Heart left ventricle (tissue), 16 donors: ENCODE measurements around the gene D2HGDH. TPM values are rescaled to one million over a fixed set of nuclear protein-coding genes. Genes with fewer than 3 reads are reported as not detected.

Source experiments
- ATAC-seq, 4 donors: fragments of 200-7000 bp; cut with Tn5 transposase; one replicate each; pipeline ENCODE4 v1.9.1; 2020 to 2022; ENCODE audit warnings: moderate library complexity in 4 of 4, mild to moderate bottlenecking in 3 of 4, moderate number of reproducible peaks in 1 of 4
- DNase-seq, 5 donors: peaks; one replicate each; pipeline ENCODE4 v3.0.0-alpha.2; 2020
- H3K27ac ChIP-seq, 12 donors: fragments of 200-600 bp; sonication (generic) in 4 of 12; one replicate each; pipeline versions ENCODE4 v1.5.0 to v1.8.0; 2016 to 2022; ENCODE audit warnings: mild to moderate bottlenecking in 2 of 12
- H3K27me3 ChIP-seq, 9 donors: fragments of 200-600 bp; sonication (generic) in 2 of 9; one replicate each; pipeline versions ENCODE4 v1.5.1 to v1.8.0; 2016 to 2022; ENCODE audit warnings: mild to moderate bottlenecking in 3 of 9
- H3K36me3 ChIP-seq, 9 donors: fragments of 200-600 bp; sonication (generic) in 2 of 9; one replicate each; pipeline versions ENCODE4 v1.5.0 to v1.8.0; 2018 to 2022; ENCODE audit warnings: mild to moderate bottlenecking in 2 of 9
- H3K4me1 ChIP-seq, 12 donors: fragments of 200-600 bp; sonication (generic) in 4 of 12; one replicate each; pipeline versions ENCODE4 v1.5.0 to v1.8.0; 2016 to 2022; ENCODE audit warnings: mild to moderate bottlenecking in 3 of 12
- H3K4me3 ChIP-seq, 12 donors: fragments of 200-600 bp; sonication (generic) in 4 of 12; one replicate each; pipeline versions ENCODE4 v1.5.0 to v1.8.0; 2017 to 2022; ENCODE audit warnings: mild to moderate bottlenecking in 9 of 12, moderate library complexity in 4 of 12
- H3K9me3 ChIP-seq, 12 donors: fragments of 200-600 bp; sonication (generic) in 4 of 12; one replicate each; pipeline versions ENCODE4 v1.5.0 to v1.8.0; 2016 to 2022; ENCODE audit warnings: mild to moderate bottlenecking in 1 of 12
- CTCF ChIP-seq, 12 donors: fragments of 200-600 bp; sonication (generic) in 4 of 12; IDR thresholded peaks; one replicate each; pipeline versions ENCODE4 v1.5.0 to v1.8.0; 2018 to 2022; ENCODE audit warnings: antibody characterized with exemption in 12 of 12, mild to moderate bottlenecking in 5 of 12
- POLR2A ChIP-seq, 2 donors: fragments of 450-650 bp; IDR thresholded peaks; one replicate each; pipeline ENCODE4 v1.6.1; 2017; ENCODE audit warnings: antibody characterized with exemption in 2 of 2, mild to moderate bottlenecking in 2 of 2, moderate library complexity in 2 of 2
- WGBS, 4 donors: extraction: QIAGEN DNeasy Blood & Tissue Kit in 2 of 4; methylation state at CpG; one replicate each; pipeline versions ENCODE4 v1.1.5 to v1.1.7; 2013 to 2018; 5-methylcytosine and 5-hydroxymethylcytosine counted together
- intact Hi-C, 10 donors: fragments of 100-400 bp; cut with DNase I; formaldehyde crosslinking; loops; one replicate each; pipeline versions ENCODE4 v1.11.1 to v1.14.2; 2022
- polyA plus RNA-seq, 2 donors: library from polyadenylated mRNA; stranded (reverse); fragments of 200-250 nt; gene quantifications; one replicate each; pipeline ENCODE4 v1.2.3, GENCODE V29; 2013
- total RNA-seq, 9 donors: library from RNA; depleted of rRNA in 2 of 9; stranded (reverse); fragments of >200 nt in 2 of 9; fragmentation: NEBNext Ultra II Directional in 3 of 9; extraction: Animal tissue kit (Norgen Biotek cat#: 25700) in 3 of 9; gene quantifications; one replicate each; pipeline versions ENCODE4 v1.1.0 to v1.2.4, GENCODE V29; 2016 to 2023
- donor health status: ischemic (EF 13 %, LVEDD 7.1; RV severe dilation, severe dysfunction).
- donor health status: healthy with polysubstance abuse.
- donor health status: DM: no; HTN: yes; CAD: no.
- donor health status: DM: no; HTN: no; CAD: no.
- donor health status: ischemic (EF 25% LVEDD 6.9; RV normal size, moderate dysfunction).
- donor health status: ischemic (EF 25% LVEDD 5.7; RV mildly dilated, moderate dysfunction).
- donor health status: healthy.
- donor health status: DM: yes; HTN: yes; CAD: no.
- donor health status: ischemic (EF 35%, LVEDD 5.7; RV mildly dilated, moderate dysfunction).
- donor health status: nonischemic (EF 11% LVEDD 7.7; RV severe dilation, severe dysfunction).
- donor health status: DM: yes; HTN: yes; CAD: no.
- donor health status: PGD.
- donor health status: ischemic (EF 29% LVEDD 5.4; RV normal size, mild dysfunction).
- donor health status: nonischemic (EF 23%, LVEDD 6.1; RV moderate dilation, normal function).

D2HGDH gene
- total and polyA plus RNA-seq, 11 donors = 7.6 to 24.1 (median 19.8) TPM

- no peaks in the 10 kb centered on the region for H3K27me3 ChIP-seq
- intact Hi-C loops = no loop called here
- no peak overlapping the region for H3K4me3 ChIP-seq
- 96 to 99% (median 97%) methylated on average over 19 to 21 of the region's 21 CpGs for WGBS, 4 donors
- H3K36me3 ChIP-seq = peaks cover 0 to 76% (median 54%) of the 10 kb centered on the region in 9 donors
- peaks cover 0 to 5% (median 0%) of the 10 kb centered on the region in 12 donors for H3K9me3 ChIP-seq
- TF ChIP-seq POLR2A (IDR thresholded peaks at IDR 0.05) (no peak), CTCF (IDR thresholded peaks at IDR 0.05) (no peak)
- H3K4me1 ChIP-seq = peaks cover 0 to 5% (median 0%) of the 10 kb centered on the region in 12 donors
- ATAC-seq = no peak
- no peak for DNase-seq
- H3K27ac ChIP-seq = no peak overlapping the region
Measured at GRCh38 chr2:241722896-241723454, 11.5 kb upstream of the D2HGDH start.

- ATAC-seq = no peak
- Histone ChIP-seq H3K4me1 (peaks cover 0 to 17% (median 0%) of the 10 kb centered on the region in 12 donors), H3K4me3 (no peak overlapping the region), H3K36me3 (peaks cover 0 to 63% (median 44%) of the 10 kb centered on the region in 9 donors), H3K27ac (no peak overlapping the region), H3K27me3 (no peaks in the 10 kb centered on the region), H3K9me3 (peaks cover 0 to 5% (median 0%) of the 10 kb centered on the region in 12 donors)
- DNase-seq = peak in 1 of 5 donors; percentile 23
- 92 to 95% (median 94%) methylated on average over 32 to 41 of the region's 41 CpGs for WGBS, 4 donors
- TF ChIP-seq POLR2A (IDR thresholded peaks at IDR 0.05) (no peak), CTCF (IDR thresholded peaks at IDR 0.05) (peak in 9 of 12 donors; percentile 14 to 41 (median 36))
- intact Hi-C loops = no loop called here
Measured at GRCh38 chr2:241724259-241724974, 10.0 kb upstream of the D2HGDH start.

- DNase-seq (peak in 1 of 5 donors; percentile 18), ATAC-seq (no peak)
- Histone ChIP-seq H3K9me3 (peaks cover 0 to 5% (median 0%) of the 10 kb centered on the region in 12 donors), H3K4me1 (peaks cover 0 to 19% (median 0%) of the 10 kb centered on the region in 12 donors), H3K4me3 (no peak overlapping the region), H3K27ac (no peak overlapping the region), H3K27me3 (no peaks in the 10 kb centered on the region), H3K36me3 (peaks cover 0 to 55% (median 36%) of the 10 kb centered on the region in 9 donors)
- intact Hi-C loops = loop anchor here in 3 of 10 donors (5.0 kb wide), 1 partner anchor 152 kb away; no protein-coding TSS in a partner anchor
- WGBS, 4 donors = 95 to 96% (median 96%) methylated on average over 50 to 76 of the region's 76 CpGs
- no peak for TF ChIP-seq CTCF (IDR thresholded peaks at IDR 0.05)
- no peak for TF ChIP-seq POLR2A (IDR thresholded peaks at IDR 0.05)
Measured at GRCh38 chr2:241724975-241725870, 9.2 kb upstream of the D2HGDH start.
